Measurements from ENCODE around the gene ASGR1. TPM values are rescaled to one million over a fixed set of nuclear protein-coding genes. Genes with fewer than 3 reads are reported as not detected.
"Not testable (repeated sequence)": the region's sequence is repeated elsewhere in the genome, so short reads cannot be mapped to it uniquely, and the experiment has no call there.

ASGR1 gene
- total RNA-seq, 1 experiment from 2014 or later, result 0.13 TPM

DNA sequence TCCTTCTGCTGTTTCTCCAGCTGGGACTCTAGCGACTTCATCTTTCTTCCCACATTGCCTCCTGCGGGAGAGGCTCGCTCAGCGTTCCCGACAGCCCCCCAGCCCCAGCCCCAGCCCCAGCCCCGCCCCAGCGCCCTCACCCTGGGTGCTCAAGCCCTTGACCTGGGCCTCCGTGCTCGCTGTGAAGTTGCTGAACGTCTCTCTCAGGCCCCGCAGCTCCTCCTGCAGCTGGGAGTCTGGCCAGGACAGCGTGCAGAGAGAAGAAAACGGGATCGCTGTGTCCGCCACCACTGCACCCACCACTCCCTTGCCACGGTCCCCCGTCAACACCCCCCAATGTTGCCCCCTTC lies 2.4 kb downstream of the ASGR1 start:
- Histone ChIP-seq H3K27me3 (no peaks in the 10 kb centered on the region), H3K36me3 (no peaks in the 10 kb centered on the region), H3K9me3 (peaks cover 4% of the 10 kb centered on the region; the same call in 1 of the 2 replicates), H3K4me3 (no peak overlapping the region)
- DNase-seq, result no peak

DNA sequence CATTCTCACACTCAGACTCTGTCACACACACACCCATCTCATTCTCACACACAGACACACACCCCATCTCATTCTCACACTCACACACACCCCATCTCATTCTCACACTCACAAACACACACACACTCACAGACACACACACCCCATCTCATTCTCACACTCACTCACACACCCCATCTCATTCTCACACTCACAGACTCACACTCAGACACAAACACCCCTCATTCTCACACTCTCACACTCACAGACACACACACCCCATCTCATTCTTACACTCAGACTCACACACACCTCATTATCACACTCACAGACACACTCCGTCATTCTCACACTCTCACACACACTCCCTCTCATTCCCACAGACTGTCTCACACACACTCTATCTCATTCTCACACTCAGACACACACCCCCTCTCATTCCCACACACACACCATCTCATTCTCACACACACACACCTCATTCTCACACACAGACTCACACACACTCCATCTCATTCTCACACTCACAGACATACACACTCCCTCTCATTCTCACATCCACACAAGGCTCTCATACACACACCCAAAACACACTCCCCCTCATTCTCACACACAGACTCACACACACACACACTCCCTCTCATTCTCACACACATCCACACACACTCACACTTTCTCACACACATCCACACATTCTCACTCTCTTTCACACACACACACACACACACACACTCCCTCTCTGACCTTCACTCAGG lies 2.9 kb downstream of the ASGR1 start:
- no peaks in the 10 kb centered on the region for H3K36me3 ChIP-seq
- DNase-seq, result no peak

DNA sequence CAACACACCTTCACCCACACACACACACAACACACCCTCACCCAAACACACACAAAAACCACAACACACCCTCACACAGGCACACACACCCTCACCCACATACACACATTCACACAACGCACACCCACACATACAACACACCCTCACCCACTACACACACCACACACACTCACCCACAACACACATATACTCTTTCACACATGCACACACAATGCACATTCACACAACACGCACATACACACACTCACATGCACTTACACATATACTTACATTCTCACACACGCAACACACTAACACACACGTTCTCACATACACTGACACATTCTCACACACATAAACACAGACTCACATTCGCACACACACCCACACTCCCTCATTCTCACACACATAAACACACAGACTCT lies 3.8 kb downstream of the ASGR1 start:
- Histone ChIP-seq H3K36me3 (no peaks in the 10 kb centered on the region), H3K4me3 (no peak overlapping the region), H3K9me3 (peaks cover 4% of the 10 kb centered on the region; the same call in 1 of the 2 replicates), H3K27me3 (no peaks in the 10 kb centered on the region)
- no peak for DNase-seq

More for the DNA sequence above, 2.9 kb downstream of the ASGR1 start:
- Histone ChIP-seq H3K27me3 (no peaks in the 10 kb centered on the region), H3K4me3 (no peak overlapping the region), H3K9me3 (peaks cover 4% of the 10 kb centered on the region; the same call in 1 of the 2 replicates)

DNA sequence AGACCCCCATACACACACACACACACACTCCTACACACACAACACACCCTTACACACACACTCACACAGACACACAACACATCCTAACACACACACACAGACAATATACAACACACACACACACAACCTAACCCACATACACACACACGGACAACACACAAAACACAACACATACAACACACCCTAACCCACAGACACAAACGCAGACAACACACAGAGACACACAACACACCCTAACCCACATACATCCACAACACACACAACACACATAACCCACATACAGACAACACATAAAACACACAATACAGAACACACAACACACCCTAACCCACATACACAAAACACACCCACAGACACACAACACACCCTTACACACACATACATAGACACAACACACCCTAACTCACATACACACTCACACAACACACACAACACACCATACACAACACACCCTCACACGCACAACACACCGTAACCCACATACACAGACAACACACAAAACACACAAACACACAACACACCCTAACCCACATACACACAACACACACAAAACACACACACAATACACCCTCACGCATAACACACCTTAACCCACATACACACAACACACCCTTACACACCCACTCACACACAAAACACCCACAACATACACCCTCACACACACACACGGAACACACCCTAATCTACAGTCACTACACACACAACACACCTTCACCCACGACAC lies 4.4 kb downstream of the ASGR1 start:
- H3K36me3 ChIP-seq, result no peaks in the 10 kb centered on the region
- H3K4me3 ChIP-seq, result no peak overlapping the region
- no peak for DNase-seq
- H3K27me3 ChIP-seq, result no peaks in the 10 kb centered on the region
- H3K9me3 ChIP-seq, result peaks cover 4% of the 10 kb centered on the region; the same call in 1 of the 2 replicates

DNA sequence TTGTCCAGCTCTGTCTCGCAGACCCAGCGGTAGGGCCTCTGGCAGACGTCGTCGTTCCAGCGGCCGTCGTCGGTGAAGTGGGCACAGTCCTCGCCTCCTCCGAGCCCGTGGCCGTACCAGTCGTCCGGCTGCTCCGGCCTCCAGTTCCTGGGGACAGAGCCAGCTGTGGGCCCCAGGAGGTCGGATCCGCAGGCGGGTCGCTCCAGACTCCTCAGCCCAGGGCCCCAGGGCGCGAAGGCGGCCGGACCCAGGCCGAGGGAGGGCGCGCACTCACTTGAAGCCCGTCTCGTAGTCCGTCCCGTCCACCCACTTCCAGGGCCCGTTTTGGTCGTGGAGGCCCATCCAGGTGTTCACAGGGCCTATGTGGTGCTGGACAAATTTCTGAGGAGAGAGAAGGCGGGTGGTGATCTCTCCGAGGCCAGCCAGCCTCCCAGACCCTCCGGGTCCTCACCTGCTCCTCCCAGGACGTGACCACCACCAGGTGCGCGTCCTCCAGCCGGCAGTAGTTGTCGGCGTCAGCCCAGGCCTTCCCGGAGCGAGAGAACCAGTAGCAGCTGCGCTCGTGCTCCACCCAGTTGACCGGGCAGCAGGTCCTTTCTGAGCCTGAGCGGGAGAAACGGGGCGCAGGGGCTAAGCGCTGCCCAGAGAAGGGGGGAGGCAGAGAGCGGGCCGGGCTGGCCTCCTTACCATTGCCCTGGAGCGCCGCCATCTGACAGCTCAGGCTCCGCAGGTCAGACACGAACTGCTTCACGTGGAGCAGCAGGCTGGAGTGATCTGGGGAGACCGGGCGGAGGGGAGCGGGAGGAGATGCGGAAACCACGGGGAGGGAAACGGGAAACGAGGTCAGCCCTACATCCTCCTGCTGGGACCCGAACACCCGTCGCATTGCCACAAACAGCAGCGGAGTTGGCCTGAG lies 5.2 kb downstream of the ASGR1 start:
- Histone ChIP-seq H3K36me3 (no peaks in the 10 kb centered on the region), H3K4me3 (no peak overlapping the region), H3K27me3 (no peaks in the 10 kb centered on the region), H3K9me3 (peaks cover 4% of the 10 kb centered on the region; the same call in 1 of the 2 replicates)
- DNase-seq, result peak; percentile 5

DNA sequence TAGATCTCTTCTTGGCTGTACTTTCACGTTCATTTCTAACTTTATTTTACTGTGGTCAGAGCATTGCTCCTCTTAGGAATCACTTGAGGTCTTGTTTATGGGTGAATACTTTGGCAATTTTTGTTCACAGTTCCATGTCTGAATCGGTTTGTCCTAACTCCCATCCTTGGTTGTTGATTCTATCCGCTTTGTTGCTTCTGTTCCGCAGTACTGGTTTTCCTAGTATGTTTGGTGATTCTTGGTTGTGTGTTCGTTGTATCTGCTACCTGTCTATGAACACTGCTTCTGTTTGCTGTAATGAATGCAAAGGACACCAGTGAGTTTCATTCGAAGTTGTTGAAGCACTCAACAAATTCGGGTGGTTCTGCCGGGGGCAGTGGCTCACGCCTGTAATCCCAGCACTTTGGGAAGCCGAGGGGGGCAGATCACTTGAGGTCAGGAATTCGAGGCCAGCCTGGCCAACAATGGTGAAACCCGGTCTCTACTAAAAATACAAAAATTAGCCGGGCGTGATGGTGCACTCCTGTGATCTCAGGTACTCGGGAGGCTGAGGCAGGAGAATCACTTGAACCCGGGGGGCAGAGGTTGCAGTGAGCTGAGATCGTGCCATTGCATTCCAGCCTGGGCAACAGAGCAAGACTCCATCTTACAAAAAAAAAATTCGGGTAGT lies 6.5 kb downstream of the ASGR1 start:
- H3K4me3 ChIP-seq, H3K27me3 ChIP-seq, DNase-seq, H3K36me3 ChIP-seq, H3K9me3 ChIP-seq: not testable (repeated sequence)

DNA sequence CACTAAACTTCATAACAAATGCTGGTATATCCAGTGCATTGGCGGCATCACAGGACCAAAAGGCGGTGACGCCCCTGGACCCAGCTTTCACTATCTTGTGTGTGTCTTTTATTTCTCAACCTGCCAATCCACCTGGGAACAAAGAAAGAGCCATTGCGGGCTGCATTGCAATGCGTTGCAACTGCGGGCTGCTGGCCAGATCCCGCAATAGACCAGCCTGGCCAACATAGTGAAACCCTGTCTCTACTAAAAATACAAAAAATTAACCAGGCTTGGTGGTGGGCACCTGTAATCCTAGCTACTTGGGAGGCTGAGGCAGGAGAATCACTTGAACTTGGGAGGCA lies 9.6 kb downstream of the ASGR1 start:
- not testable (repeated sequence) for DNase-seq, H3K36me3 ChIP-seq, H3K27me3 ChIP-seq

DNA sequence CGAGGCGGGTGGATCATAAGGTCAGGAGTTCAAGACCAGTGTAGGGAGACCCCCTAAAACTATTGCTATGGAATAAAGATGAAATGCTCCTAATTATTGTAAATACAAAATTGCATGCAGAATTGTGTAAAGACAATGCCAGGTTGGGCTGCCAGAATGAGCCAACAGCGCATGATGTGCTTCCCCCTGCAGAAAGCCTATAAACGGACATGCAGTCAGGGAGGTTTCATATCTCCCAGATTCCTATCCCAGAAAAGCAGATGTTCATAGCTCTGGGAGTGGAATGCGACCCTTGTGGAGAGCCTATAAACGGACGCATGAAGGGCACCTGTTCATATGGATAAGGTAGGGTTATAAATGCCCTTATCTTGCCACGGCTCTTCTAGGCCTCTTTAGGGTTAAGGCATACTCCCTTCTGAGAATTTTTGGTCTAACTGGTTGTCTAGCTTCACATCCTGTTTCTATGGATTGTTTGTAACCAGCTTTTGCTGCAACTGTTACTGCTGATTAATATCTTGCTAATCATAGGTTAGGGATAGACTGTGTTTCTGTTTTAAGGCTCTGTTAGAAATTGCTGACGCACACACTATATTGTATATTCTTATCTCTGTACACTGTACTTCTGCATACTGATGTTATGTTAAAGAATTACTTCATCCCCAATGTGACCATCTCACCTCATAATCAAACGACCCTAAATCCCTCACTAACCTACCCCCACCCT lies 10.2 kb downstream of the ASGR1 start:
- H3K9me3 ChIP-seq, H3K4me3 ChIP-seq, H3K36me3 ChIP-seq, DNase-seq, H3K27me3 ChIP-seq: not testable (repeated sequence)

More for the DNA sequence above, 9.6 kb downstream of the ASGR1 start:
- not testable (repeated sequence) for H3K9me3 ChIP-seq, H3K4me3 ChIP-seq

DNA sequence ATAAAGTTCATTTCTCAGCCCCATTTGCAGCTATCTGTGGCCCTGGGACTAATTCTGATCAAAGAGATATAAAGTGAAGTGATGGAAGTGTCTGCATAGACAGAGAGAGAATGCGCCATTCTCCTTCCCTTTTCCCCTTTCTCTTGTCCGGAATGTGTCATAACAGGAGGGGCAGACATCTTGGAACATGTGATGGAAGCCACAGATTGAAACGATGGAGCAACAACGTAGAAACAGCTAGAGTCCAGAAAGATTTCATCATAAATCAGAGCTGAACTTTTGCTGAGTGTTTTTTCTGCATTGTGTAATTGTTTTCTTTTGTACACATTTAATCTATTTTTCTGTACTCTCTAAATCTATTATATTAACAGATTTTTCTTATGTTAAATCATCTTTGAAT lies 11.3 kb downstream of the ASGR1 start:
- DNase-seq, result no peak
- H3K4me3 ChIP-seq, result no peak overlapping the region
- no peaks in the 10 kb centered on the region for H3K36me3 ChIP-seq
- H3K27me3 ChIP-seq, result no peaks in the 10 kb centered on the region
- H3K9me3 ChIP-seq, result no peaks in the 10 kb centered on the region

DNA sequence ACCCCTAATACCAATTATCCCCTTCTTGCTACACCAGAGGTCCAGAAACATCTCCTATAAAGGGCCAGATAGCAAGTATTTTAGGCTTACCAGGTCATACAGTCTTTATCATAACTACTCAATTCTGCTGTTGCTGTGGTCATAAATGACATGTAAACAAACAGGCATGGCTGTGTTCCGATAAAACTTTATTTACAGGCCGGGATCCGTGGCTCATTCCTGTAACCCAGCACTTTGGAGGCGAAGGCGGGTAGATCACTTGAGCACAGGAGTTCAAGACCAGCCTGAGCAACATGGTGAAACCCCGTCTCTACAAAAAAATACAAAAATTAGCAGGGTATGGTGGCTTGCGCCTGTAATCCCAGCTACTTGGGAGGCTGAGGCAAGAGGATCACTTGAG lies 12.3 kb downstream of the ASGR1 start:
- no peak for DNase-seq
- Histone ChIP-seq H3K27me3 (no peaks in the 10 kb centered on the region), H3K4me3 (no peak overlapping the region), H3K9me3 (no peaks in the 10 kb centered on the region), H3K36me3 (no peaks in the 10 kb centered on the region)

DNA sequence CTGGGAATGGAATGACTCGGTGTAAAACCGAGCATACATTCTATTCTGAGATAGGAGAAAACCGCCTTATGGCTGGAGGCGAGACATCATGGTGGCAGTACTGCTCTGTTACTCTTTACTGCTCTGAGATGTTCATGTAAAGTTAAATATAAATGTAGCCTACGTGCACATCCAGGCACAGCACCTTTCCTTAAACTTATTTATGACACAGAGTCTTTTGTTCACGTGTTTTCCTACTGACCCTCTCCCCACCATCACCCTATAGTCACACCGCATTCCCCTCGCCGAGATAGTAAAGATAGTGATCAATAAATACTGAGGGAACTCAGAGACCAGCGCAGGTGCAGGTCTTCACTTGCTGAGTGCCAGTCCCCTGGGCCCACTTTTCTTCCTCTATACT lies 19.6 kb downstream of the ASGR1 start:
- H3K9me3 ChIP-seq, DNase-seq, H3K27me3 ChIP-seq, H3K36me3 ChIP-seq, H3K4me3 ChIP-seq: not testable (repeated sequence)

DNA sequence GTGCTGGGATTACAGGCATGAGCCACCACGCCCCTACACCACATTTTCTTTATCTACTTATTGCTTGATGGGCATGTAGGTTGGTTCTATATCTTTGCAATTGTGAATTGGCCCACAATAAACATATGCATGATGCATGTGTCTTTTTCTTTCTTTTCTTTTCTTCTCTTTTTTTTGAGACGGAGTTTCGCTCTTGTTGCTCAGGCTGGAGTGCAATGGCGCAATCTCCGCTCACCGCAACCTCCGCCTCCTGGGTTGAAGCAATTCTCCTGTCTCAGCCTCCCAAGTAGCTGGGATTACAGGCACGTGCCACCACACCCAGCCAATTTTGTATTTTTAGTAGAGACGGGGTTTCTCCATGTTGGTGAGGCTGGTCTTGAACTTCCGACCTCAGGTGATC lies 20.7 kb downstream of the ASGR1 start:
- H3K36me3 ChIP-seq, H3K27me3 ChIP-seq, DNase-seq, H3K9me3 ChIP-seq, H3K4me3 ChIP-seq: not testable (repeated sequence)

DNA sequence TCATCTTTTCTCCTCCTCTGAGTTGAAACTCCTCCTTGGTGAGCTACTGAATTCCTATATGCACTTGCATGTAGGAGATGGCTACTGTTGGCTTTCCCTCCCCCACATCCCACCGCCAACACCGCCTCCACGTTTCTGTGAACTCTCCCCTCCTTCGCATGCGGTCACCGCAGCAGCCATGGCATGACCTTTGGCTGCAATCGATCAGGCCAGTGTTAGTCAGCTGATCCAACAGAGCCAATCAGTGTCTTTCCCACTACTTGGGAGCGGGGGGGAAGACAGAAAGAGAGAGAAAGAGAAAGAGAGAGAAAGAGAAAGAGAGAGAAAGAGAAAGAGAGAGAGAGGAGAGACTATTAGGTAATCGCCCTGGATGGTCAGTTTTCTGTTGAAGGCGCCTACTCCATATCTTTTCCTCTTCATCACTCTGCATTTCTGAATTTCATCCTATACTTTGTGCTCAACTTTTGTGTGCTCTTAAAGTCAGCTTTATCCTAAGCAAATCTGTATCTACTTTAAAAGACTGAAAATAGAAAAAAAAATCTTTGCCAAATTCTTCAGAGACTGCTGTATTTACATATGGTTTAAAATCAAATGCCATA lies 22.7 kb downstream of the ASGR1 start:
- Histone ChIP-seq H3K36me3 (no peaks in the 10 kb centered on the region), H3K9me3 (no peaks in the 10 kb centered on the region), H3K4me3 (no peak overlapping the region), H3K27me3 (no peaks in the 10 kb centered on the region)
- DNase-seq, result no peak

DNA sequence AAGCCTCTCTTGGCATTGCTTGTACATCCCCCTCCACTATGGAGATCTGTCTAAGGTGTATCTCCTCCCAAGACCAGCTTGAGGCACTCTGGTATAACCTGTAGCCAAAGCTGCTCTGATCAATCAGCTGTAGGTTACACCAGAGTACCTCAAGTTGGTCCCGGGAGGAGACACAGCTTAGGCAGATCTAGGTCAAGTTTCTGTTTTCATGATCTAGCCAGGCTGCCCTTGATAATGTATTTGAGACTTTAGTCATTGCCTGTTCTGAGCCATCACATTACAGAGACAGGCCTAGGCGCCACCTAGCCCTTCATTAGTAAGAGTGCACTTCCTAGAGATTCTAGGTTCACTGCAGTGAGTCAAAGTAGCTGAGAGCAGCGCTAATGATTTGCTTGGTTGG lies 31.4 kb downstream of the ASGR1 start:
- Histone ChIP-seq H3K36me3 (no peaks in the 10 kb centered on the region), H3K4me3 (no peak overlapping the region), H3K9me3 (no peaks in the 10 kb centered on the region), H3K27me3 (no peaks in the 10 kb centered on the region)
- DNase-seq, result no peak

DNA sequence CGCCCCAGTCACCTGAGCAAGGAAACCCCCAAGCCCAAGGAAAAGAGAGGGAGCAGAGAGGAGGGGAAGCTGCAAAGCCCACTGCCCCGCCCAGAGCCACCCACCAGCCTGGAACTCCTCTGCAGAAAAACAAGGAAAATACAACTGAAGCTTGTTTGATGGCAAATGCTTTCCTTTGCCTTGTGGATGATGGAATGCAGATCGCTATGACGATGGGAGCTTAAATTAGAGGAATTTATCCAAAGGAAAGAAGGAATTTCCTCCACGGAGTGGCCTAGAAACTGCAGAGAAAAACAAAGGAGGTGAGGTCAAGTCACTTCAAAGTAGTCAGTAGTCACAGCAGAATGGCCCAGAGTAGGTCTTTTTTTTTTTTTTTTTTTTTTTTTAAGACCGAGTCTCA lies 33.1 kb downstream of the ASGR1 start:
- no peaks in the 10 kb centered on the region for H3K27me3 ChIP-seq
- DNase-seq, result no peak
- no peaks in the 10 kb centered on the region for H3K36me3 ChIP-seq
- no peak overlapping the region for H3K4me3 ChIP-seq
- H3K9me3 ChIP-seq, result no peaks in the 10 kb centered on the region

DNA sequence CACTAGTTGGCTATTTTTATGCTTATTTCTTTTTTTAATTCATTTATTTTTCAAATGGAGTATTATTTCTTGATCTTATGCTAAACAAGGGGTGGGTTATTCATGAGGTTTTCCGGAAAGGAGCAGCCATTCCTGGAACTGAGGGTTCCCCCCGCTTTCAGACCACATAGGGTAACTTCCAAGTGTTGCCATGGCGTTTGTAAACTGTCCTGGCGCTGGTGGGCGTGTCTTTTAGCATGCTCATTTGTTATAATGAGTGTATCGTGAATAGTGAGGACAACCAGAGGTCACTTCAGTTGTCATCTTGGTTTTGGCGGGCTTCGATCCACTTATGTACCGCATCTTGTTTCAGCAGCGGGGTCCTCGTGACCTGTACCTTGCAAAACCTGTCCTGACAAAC lies 35.0 kb downstream of the ASGR1 start:
- Histone ChIP-seq H3K27me3 (no peaks in the 10 kb centered on the region), H3K4me3 (no peak overlapping the region)

More for the DNA sequence above, 35.0 kb downstream of the ASGR1 start:
- Histone ChIP-seq H3K36me3 (no peaks in the 10 kb centered on the region), H3K9me3 (no peaks in the 10 kb centered on the region)
- DNase-seq, result no peak

All from MG63 (cell line).